ENCODE measurements around the gene CEBPG.

DNA sequence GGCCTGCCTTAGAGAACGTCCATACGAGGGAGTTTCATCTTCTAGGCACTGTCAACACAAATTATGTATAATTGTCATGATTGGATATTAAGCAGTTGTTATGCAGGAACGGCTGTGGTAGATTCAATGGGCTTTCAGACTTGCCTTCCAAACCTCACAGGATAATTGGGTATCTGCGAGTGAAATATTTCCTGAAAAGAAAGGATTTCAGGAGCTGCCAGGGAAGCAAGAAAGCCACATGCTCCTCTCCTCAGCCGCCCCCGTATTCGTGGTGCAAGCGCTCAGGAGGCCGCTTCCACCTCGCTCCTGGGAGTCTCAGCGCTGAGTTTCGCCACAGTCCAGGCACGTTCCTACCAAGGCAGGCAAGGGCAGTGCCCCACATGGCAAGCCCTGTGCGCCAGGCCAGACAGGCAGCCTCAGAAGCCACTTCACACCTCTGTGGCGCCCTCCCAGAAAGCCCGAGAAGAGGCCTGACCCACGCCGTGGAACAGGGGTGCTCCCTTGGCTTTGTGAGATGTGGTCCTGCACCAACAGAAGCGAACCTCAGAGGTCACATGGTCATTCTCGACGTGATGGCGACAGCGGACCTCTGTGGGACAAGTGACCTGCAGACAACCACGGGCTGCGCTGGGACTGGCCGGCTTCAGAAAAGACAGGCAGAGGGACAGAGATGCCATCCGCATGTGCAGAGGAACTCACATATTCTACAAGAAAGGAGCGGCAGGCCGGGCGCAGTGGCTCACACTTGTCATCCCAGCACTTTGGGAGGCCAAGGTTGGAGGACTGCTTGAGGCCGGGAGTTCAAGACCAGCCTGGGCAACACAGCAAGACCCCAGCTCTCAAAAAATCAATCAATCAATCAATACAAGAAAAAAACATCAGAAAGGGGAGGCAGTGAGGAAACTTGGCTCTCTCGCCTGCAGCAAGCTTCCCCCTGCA is 41.4 kb downstream of the CEBPG start:
- TF ChIP-seq, protein P1, sequence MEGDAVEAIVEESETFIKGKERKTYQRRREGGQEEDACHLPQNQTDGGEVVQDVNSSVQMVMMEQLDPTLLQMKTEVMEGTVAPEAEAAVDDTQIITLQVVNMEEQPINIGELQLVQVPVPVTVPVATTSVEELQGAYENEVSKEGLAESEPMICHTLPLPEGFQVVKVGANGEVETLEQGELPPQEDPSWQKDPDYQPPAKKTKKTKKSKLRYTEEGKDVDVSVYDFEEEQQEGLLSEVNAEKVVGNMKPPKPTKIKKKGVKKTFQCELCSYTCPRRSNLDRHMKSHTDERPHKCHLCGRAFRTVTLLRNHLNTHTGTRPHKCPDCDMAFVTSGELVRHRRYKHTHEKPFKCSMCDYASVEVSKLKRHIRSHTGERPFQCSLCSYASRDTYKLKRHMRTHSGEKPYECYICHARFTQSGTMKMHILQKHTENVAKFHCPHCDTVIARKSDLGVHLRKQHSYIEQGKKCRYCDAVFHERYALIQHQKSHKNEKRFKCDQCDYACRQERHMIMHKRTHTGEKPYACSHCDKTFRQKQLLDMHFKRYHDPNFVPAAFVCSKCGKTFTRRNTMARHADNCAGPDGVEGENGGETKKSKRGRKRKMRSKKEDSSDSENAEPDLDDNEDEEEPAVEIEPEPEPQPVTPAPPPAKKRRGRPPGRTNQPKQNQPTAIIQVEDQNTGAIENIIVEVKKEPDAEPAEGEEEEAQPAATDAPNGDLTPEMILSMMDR (IDR thresholded peaks at IDR 0.05; ENCODE audit: low read length), result no peak
- TF ChIP-seq EZH2 (optimal IDR thresholded peaks at IDR 0.05; ENCODE audit: low read depth, low read length), result no peak
- TF ChIP-seq EZH2phosphoT487 (IDR thresholded peaks at IDR 0.05; ENCODE audit: low read length), result no peak

Measured in MM.1S (cell line).